Kasumi-1 (cell line): ENCODE results near the gene INPP5A.
"Not testable (repeated sequence)": the region's sequence is repeated elsewhere in the genome, so short reads cannot be mapped to it uniquely, and the experiment has no call there.

Experiments
- DNase-seq, 2 experiments: peaks; one replicate each; lab custom pipeline; 2025; lab: John Stamatoyannopoulos, UW

The INPP5A gene

DNA sequence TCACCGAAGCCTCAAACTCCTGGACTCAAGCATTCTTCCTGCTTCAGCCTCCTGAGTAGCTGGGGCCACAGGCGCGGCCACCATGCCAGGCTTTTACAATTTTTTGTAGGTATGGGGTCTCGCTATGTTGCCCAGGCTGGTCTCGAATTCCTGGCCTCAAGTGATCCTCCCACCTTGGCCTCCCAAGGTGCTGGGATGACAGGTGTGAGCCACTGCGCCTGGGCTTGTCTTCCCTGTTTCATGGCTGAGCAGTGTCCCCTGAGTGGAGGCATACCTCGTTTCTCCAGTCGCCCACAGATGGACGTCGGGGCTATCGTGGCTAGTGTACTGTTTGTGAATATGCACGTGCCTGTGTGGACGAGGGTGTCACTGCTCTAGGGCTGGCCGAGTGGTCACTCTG lies 11.3 kb downstream of the INPP5A start:
- DNase-seq = no peak

DNA sequence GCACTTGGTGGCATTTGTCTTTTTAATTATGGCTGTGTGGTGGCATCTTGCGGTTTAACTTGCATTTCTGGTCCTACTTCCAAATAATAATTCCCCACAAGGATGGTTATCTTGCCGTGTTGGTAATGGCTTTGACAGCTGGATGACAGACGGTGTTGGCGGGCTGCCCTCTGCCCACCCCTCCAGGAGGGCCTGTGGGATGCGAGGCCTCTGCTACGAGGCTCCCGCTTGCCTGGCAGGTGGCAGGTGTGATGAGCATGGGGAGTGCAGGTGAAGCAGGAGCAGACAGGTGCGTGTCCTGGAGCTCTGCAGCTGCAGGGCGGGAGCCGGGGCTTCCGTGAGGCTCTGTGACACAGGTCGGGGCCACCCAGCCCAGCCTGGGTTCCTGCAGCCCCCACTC lies 11.8 kb downstream of the INPP5A start:
- no peak for DNase-seq

GRCh38 chr10:132550366-132551092 lies 12.9 kb downstream of the INPP5A start:
- no peak for DNase-seq

DNA sequence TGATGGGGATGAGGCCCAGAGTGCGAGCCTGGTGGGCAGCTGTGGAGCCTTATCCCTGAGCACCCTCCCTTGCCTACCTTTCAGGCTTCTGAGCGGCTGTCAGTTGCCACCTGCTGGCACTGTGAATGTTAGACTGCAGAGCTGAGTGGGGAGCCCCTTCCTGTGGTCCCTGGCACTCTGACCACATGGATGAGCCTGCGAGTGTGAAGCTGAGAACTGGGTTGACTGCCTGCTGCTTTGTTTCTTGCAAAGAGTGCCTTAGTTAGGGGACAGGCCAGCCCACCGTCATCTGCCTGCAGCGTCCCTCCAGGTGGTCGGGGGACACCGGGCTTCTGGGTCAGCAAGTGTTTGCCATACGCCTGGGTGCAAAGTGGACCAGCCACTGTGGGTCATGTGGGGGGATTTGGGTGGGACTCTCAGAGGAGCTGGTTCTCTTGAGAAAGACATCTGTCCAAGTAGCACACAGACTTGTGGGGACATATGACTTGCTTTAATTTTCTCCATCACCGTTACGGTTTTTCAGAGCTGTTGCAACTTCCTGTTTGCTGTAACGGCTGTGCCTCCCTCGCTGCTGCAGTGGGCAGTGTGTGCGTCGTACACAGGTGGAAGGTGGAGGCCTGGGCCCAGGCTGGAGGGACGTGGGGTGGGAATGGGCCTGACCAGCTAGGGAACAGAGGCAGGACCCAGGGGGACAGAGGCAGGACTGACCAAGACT lies 13.7 kb downstream of the INPP5A start:
- DNase-seq = peak; percentile 94

DNA sequence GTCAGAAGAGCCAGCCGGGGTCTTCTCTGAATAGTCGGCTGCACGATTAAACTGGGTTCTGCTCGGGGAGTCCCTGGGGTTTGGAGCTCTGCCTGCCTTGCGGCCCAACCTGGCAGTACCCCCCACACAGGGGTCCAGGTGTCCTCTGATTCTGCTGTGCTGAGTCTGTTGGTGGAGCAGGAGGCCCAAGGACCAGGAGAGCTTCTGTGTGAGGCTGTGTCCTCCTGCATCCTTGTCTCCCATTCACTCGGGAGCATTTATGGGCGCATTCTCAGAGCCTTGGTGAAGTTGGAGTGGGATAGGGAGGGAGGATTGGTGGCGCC lies 14.2 kb downstream of the INPP5A start:
- no peak for DNase-seq

DNA sequence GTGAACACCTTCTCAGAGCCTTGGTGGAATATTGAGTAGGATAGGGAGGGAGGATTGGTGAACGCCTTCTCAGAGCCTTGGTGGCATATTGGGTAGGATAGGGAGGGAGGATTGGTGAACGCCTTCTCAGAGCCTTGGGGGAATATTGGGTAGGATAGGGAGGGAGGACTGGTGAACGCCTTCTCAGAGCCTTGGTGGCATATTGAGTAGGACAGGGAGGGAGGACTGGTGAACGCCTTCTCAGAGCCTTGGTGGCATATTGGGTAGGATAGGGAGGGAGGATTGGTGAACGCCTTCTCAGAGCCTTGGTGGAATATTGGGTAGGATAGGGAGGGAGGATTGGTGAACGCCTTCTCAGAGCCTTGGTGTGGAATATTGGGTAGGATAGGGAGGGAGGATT lies 15.0 kb downstream of the INPP5A start:
- not testable (repeated sequence) for DNase-seq

DNA sequence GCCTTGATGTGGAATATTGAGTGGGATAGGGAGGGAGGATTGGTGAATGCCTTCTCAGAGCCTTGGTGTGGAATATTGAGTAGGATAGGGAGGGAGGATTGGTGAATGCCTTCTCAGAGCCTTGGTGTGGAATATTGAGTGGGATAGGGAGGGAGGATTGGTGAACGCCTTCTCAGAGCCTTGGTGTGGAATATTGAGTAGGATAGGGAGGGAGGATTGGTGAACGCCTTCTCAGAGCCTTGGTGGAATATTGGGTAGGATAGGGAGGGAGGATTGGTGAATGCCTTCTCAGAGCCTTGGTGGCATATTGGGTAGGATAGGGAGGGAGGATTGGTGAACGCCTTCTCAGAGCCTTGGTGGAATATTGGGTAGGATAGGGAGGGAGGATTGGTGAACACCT lies 16.0 kb downstream of the INPP5A start:
- DNase-seq = not testable (repeated sequence)

GRCh38 chr10:132554053-132554990 lies 16.7 kb downstream of the INPP5A start:
- DNase-seq = no peak

DNA sequence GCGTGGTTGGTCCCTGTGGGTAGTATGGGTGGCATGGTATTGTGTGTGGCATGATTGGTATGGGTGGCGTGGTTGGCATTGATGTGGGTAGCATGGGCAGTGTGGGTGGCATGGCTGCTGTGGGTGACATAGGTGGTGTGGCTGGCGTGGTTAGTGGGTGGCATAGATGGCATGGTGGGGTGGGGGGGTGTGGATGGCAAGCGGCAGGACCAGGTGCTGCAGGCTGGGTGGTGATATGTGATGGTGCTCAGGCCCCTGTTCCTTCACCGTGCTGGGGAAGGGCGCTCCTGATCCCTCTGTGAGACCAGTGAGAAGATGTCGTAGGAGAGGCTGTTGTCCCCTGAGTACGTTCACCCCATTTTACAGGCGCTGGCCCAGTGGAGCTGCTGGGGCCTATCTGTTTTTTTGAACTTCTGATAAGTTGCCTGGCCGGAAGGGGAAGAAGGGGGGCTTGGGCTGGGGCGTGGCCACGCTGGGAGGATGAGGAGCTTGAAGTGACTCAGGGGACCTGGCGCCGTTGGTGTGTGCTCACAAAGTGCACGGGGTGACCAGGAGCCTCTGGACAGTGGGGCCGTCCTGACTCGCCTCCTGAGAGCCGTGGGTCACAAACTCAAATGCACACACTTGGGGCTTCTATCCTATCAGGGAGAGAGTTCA lies 17.5 kb downstream of the INPP5A start:
- peak; percentile 16 to 34 for DNase-seq

- DNase-seq = no peak
Observed at GRCh38 chr10:132555648-132556575, 18.3 kb downstream of the INPP5A start.

DNA sequence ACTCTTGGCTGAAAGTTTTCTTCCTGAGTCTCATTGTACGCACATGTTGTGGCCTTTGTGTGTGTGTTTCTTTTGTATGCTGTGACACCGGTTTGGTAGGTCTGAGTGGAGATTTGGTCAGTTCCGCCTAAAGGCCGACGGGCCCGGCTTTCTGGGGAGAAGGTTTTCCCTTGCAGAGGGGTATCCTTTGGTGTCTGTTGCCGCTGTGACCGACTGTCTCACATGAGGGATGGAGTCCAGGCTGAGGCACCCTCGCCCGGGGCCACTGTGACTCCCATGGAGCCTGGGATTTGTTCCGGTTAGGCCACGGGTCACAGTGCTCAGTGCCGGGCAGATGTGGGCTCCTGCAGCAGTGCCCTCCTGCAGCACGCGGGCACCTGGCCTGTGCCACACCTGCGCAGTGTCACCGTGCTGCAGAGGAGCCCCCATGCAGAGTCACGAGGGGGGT lies 19.4 kb downstream of the INPP5A start:
- DNase-seq = no peak

GRCh38 chr10:132557696-132558515 lies 20.3 kb downstream of the INPP5A start:
- no peak for DNase-seq

GRCh38 chr10:132558516-132559413 lies 21.2 kb downstream of the INPP5A start:
- no peak for DNase-seq

GRCh38 chr10:132559538-132559937 lies 22.0 kb downstream of the INPP5A start:
- DNase-seq = no peak

DNA sequence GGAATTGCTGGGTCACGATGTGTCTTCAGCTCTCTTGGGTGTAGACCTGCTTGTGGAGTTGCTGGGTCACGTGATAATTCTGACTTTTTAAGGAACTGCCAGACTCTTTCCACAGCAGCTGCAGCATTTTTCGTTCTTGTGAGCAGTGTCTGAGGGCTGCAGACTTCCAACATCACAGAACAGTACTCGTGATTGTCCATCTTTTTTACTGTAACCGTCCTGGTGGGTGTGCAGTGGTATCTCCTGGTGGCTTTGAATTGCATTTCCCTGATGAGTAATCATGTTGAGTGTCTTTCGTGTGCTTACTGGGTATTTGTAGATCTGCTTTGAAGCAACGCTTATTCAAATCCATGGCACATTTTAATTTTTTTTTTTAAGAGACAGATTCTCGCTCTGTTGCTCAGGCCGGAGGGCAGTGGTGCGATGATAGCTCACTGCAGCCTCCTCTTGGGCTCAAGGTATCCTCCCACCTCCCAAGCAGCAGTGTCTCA lies 22.7 kb downstream of the INPP5A start:
- peak; percentile 67 to 87 for DNase-seq

GRCh38 chr10:132562177-132562915 lies 24.8 kb downstream of the INPP5A start:
- DNase-seq = no peak

GRCh38 chr10:132562916-132563456 lies 25.4 kb downstream of the INPP5A start:
- DNase-seq = no peak
